Measurements from ENCODE around the gene ANXA5.

Gene ANXA5

GRCh38 chr4:121734571-121734970 lies 37.8 kb upstream of the ANXA5 start:
- no peak for TF ChIP-seq TAF1 (IDR thresholded peaks at IDR 0.05; ENCODE audit: borderline replicate concordance, insufficient read depth, low read length)
- no peak for TF ChIP-seq FOXP2 (optimal IDR thresholded peaks at IDR 0.05; ENCODE audit: borderline replicate concordance, extremely low read depth, extremely low read length, insufficient read depth)

GRCh38 chr4:121733942-121734341 lies 37.2 kb upstream of the ANXA5 start:
- no peak for TF ChIP-seq FOXP2 (optimal IDR thresholded peaks at IDR 0.05; ENCODE audit: borderline replicate concordance, extremely low read depth, extremely low read length, insufficient read depth)
- no peak for TF ChIP-seq REST (IDR thresholded peaks at IDR 0.05; ENCODE audit: insufficient read depth in 1 of 2, low read depth in 2 of 2, low read length in 2 of 2)

- TF ChIP-seq TAF1 (IDR thresholded peaks at IDR 0.05; ENCODE audit: borderline replicate concordance, insufficient read depth, low read length): no peak
- no peak for TF ChIP-seq FOXP2 (optimal IDR thresholded peaks at IDR 0.05; ENCODE audit: borderline replicate concordance, extremely low read depth, extremely low read length, insufficient read depth)
- no peak for TF ChIP-seq SIN3A (IDR thresholded peaks at IDR 0.05; ENCODE audit: borderline replicate concordance, insufficient read depth, low read length)
- no peak for TF ChIP-seq REST (IDR thresholded peaks at IDR 0.05; ENCODE audit: insufficient read depth in 1 of 2, low read depth in 2 of 2, low read length in 2 of 2)
- TF ChIP-seq POLR2AphosphoS5 (IDR thresholded peaks at IDR 0.05; ENCODE audit: low read depth, low read length): no peak
These were observed 32.0 kb upstream of the ANXA5 start for GRCh38 chr4:121728798-121729226.

GRCh38 chr4:121728066-121728465 lies 31.3 kb upstream of the ANXA5 start:
- TF ChIP-seq FOXP2 (optimal IDR thresholded peaks at IDR 0.05; ENCODE audit: borderline replicate concordance, extremely low read depth, extremely low read length, insufficient read depth) (no peak), TAF1 (IDR thresholded peaks at IDR 0.05; ENCODE audit: borderline replicate concordance, insufficient read depth, low read length) (no peak), POLR2AphosphoS5 (IDR thresholded peaks at IDR 0.05; ENCODE audit: low read depth, low read length) (no peak), REST (IDR thresholded peaks at IDR 0.05; ENCODE audit: insufficient read depth in 1 of 2, low read depth in 2 of 2, low read length in 2 of 2) (no peak)

- TF ChIP-seq SIN3A (IDR thresholded peaks at IDR 0.05; ENCODE audit: borderline replicate concordance, insufficient read depth, low read length) (no peak), TAF1 (IDR thresholded peaks at IDR 0.05; ENCODE audit: borderline replicate concordance, insufficient read depth, low read length) (no peak), POLR2AphosphoS5 (IDR thresholded peaks at IDR 0.05; ENCODE audit: low read depth, low read length) (no peak), REST (IDR thresholded peaks at IDR 0.05; ENCODE audit: insufficient read depth in 1 of 2, low read depth in 2 of 2, low read length in 2 of 2) (no peak), FOXP2 (optimal IDR thresholded peaks at IDR 0.05; ENCODE audit: borderline replicate concordance, extremely low read depth, extremely low read length, insufficient read depth) (no peak)
These were observed 30.0 kb upstream of the ANXA5 start for GRCh38 chr4:121726642-121727268.
